ENCODE measurements around the gene SH2D1B.
"Not testable (repeated sequence)": the region's sequence is repeated elsewhere in the genome, so short reads cannot be mapped to it uniquely, and the experiment has no call there.

The SH2D1B gene, protein sequence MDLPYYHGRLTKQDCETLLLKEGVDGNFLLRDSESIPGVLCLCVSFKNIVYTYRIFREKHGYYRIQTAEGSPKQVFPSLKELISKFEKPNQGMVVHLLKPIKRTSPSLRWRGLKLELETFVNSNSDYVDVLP

DNA sequence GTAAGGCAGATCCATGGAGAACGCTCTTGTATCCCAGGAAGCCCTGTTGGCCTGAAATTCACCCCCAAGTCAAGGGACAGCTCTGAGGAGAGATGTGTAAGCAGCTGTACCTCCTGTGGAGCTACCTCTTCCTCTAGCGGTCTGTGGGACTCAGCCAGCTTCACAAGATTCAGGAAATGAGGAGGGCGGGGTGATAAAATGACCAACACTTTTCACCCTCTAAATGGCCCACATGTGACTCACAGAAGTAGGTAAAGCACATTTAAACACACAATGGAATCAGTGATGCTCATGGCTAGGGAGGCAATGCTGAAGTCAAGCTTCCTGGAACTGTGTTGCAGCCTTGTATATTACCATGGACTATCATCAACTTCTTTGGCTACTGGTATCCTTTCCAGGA is at the start of gene SH2D1B:
Gene SH2D1B (minus strand): TSS at position 135 of the 400 bp plus-strand sequence. CDS start 120 bp downstream, at position 15.
- no peak for DNase-seq (ENCODE audit: low read depth)

DNA sequence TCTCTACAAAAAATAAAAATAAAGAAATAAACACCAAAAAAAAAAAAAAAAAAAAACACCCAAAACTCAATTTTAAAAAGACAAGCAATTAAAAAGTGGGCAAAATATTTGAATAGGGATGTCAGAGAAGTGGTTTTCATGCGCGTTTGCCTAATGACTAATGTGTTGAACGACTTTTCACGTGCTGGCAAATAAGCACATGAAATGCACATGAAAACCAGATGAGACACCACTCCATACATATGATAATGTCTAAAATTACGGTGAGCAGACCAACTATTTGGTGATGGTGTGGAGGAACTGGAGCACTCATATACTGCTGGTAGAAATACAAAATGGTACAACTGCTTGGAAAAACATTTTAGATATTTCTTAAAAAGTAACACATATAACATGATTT is 46.3 kb upstream of the SH2D1B start:
- no peak for DNase-seq (ENCODE audit: low read depth)

GRCh38 chr1:162456323-162456722 is 44.4 kb upstream of the SH2D1B start:
- DNase-seq (ENCODE audit: low read depth) = no peak

GRCh38 chr1:162454361-162454760 is 42.4 kb upstream of the SH2D1B start:
- DNase-seq (ENCODE audit: low read depth) = not testable (repeated sequence)

GRCh38 chr1:162446946-162447345 is 35.0 kb upstream of the SH2D1B start:
- no peak for DNase-seq (ENCODE audit: low read depth)

DNA sequence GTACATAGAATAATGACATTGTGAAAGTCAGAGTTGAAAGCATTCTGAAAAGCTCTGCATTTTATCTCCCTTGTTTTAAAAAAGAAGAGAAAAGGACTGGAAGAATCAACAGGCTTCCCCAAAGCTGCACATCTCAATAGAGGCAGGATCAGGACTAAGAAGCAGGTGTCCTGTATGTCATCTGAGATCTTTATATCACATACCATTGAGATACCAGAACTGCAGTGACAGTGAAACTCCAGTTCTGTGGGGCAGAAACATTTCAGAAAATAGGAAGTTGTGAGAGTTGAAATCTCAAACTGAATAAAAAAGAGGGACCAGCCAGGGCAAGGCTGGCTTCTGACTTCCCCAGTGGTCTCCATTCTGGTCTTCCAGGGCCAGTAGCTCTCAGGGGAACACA is 33.0 kb upstream of the SH2D1B start:
- DNase-seq (ENCODE audit: low read depth) = no peak

GRCh38 chr1:162432977-162433713 is 21.2 kb upstream of the SH2D1B start:
- DNase-seq (ENCODE audit: low read depth) = not testable (repeated sequence)

- DNase-seq (ENCODE audit: low read depth) = no peak
These were observed 18.6 kb upstream of the SH2D1B start for GRCh38 chr1:162430583-162430982.

DNA sequence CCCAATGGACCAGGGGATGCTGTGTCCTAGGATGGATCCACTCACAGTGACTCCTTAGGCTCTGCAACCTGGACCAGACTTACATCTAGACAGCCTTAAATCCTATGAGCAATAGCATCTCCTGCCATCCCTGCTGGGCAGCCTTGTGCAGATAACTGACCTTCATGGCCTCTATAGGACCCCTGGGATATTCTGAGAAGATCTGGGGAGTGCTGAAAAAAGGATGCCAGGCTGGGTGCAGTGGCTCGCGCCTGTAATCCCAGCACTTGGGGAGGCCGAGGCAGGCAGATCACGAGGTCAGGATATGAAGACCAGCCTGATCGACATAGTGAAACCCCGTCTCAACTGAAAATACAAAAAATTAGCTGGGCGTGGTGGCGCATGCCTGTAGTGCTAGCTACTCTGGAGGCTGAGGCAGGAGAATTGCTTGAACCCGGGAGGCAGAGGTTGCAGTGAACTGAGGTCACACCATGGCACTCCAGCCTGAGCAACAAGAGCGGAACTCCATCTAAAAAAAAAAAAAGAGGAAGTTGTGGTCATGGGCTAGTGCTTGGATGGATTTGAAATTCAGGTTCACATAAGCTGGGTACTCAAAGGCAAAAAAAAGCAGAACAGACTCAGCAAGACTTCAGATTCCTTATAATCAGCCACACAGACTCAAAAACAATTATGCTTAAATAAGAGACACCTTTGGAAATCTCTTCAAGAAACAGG is 10.9 kb upstream of the SH2D1B start:
- no peak for DNase-seq (ENCODE audit: low read depth)

- DNase-seq (ENCODE audit: low read depth) = no peak
These were observed 9.6 kb upstream of the SH2D1B start for GRCh38 chr1:162421258-162422164.

DNA sequence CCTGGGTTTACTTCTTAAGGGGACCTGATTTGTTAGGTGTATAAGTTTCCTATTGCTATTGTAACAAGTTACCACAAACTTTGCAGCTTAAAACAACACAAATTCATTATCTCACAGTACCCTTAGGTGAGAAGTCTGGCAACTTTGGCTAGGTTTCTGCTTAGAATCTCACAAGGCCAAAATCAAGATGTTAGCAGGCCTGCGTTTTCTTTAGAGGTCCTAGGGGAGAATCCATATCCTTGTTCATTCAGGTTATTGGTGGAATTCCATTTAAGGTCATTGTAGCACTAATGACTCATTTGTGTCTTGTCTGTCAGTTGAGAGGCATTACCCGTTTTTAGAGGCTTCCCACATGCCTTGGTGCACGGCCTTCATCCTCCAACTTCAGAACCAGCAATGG is 8.2 kb upstream of the SH2D1B start:
- DNase-seq (ENCODE audit: low read depth) = no peak

- not testable (repeated sequence) for DNase-seq (ENCODE audit: low read depth)
These were observed 7.6 kb upstream of the SH2D1B start for GRCh38 chr1:162419450-162419931.

DNA sequence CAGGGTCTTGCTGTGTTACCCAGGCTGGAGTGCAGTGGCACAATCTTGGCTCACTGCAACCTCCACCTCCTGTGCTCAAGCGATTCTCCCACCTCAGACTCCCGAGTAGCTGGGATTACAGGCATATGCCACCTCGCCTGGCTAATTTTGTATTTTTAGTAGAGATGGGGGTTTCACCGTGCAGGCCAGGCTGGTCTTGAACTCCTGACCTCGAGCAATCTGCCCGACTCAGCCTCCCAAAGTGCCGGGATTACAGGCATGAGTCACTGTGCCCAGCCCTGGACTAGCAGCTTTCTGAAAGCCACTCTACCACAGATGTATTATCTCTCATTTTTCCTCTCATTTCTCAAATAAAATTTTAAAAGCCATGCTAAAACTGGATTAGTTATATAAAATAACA is 6.6 kb upstream of the SH2D1B start:
- DNase-seq (ENCODE audit: low read depth) = not testable (repeated sequence)

DNA sequence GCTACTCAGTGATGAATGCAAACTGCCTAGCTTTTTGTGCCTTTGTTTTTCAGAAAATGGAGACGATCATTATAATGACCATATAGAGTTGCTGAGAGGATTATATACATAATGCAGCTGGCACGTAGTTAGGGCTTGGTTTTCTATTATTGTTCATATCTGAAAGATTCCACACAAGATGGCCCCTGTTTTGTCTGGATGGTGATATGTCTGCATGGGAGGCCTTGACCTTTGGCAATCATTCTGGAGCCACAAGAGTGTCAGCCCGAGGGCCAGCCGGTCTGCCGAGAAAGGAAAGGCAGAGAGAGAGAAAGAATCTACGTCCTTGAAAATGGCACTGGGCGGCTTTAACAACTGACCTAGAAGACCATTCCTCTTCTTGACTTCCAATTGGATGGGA is 5.7 kb upstream of the SH2D1B start:
- no peak for DNase-seq (ENCODE audit: low read depth)

DNA sequence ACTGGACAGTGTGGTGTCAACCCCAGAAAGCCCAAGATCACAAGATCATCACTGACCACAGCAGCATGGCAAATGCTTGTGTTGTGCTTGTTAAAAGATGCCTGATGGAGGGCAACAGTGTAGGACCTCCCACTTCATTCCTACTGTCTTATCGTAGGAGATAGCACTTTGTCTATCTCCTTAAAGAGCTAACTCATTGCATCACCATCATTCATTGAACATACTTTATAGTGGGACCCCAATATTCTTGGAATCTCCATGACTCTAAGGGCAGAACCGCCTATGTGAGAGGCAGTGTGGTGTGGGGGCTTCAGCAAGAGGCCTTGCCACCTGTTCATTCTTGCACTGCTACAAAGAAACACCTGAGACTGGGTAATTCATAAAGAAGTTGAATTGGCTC is 5.0 kb upstream of the SH2D1B start:
- DNase-seq (ENCODE audit: low read depth) = no peak

- no peak for DNase-seq (ENCODE audit: low read depth)
These were observed 4.3 kb upstream of the SH2D1B start for GRCh38 chr1:162416215-162416614.

- DNase-seq (ENCODE audit: low read depth) = no peak
These were observed 4.4 kb downstream of the SH2D1B start for GRCh38 chr1:162407539-162407938.

DNA sequence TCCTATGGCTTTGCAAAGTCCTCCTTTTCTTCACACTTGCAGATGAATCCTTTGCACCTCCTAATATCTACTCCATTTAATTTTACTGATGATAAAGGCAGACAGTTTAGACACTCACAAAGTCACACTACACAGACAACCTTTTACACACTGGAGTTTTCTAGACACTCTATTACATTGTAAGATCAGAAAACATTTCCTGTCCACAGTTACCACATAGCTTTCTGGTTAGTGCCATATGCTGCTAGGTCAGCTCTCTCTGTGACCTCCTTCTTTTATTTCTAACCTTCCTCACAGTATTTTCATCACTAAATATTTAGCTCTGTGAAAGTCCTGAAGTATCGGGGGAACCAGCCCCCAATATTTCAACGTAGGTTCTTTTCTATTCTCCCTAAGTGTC is 5.1 kb downstream of the SH2D1B start:
- DNase-seq (ENCODE audit: low read depth) = no peak

- no peak for DNase-seq (ENCODE audit: low read depth)
These were observed 6.1 kb downstream of the SH2D1B start for GRCh38 chr1:162405800-162406199.

GRCh38 chr1:162404550-162405160 is 7.3 kb downstream of the SH2D1B start:
- no peak for DNase-seq (ENCODE audit: low read depth)

DNA sequence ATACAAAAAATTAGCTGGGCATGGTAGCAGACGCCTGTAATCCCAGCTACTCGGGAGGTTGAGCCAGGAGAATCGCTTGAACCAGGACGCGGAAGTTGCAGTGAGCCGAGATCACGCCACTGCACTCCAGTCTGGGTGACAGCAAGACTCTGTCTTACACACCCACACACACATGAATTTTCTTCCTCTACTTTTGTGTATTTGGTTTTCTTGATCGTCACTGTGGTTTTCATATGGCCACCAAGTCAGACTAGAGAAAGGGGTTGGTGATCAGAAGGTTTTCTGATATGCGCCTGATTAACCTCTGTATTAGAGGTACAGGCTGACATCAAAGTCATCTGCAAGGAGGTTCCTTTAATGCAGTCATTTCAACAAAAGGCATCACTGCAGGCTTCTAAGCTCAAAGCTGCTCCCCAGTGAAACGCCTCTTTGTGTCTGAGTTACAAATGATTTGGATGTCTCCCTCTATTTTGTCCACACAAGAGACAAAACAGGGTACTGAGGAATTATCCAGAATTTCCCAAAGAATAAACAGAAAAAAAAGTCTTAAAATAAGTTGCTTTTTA is 11.1 kb downstream of the SH2D1B start:
- no peak for DNase-seq (ENCODE audit: low read depth)

All from stimulated activated CD8-positive, alpha-beta memory T cell treated with anti-CD3 and anti-CD28 coated beads, Interleukin-12 subunit alpha, Interleukin-12 subunit beta, amount 100 ng/mL, for 1 hour (primary cell).